Thymus (tissue), 11 donors: Measurements from ENCODE around the gene CDK2AP2. TPM values are rescaled to one million over a fixed set of nuclear protein-coding genes. Genes with fewer than 3 reads are reported as not detected.
"Not testable (repeated sequence)": the region's sequence is repeated elsewhere in the genome, so short reads cannot be mapped to it uniquely, and the experiment has no call there.

Experiments used
- DNase-seq, 9 donors: peaks; one replicate each; pipeline ENCODE4 v3.0.0-alpha.2; 2013; ENCODE audit warnings: low spot score in 9 of 9, low read depth in 6 of 9, missing footprints in 1 of 9
- H3K27ac ChIP-seq, 2 donors: one replicate each; pipeline ENCODE4 v1.5.1; 2013; ENCODE audit warnings: control low read depth in 1 of 2, low read depth in 1 of 2, low read length in 1 of 2, mild to moderate bottlenecking in 1 of 2, moderate library complexity in 1 of 2
- H3K27me3 ChIP-seq, 2 donors: one replicate each; pipeline ENCODE4 v1.5.1; 2013; ENCODE audit warnings: low read length in 1 of 2; ENCODE audit not compliant: control insufficient read depth in 2 of 2, insufficient read depth in 1 of 2
- H3K36me3 ChIP-seq, 2 donors: one replicate each; pipeline ENCODE4 v1.5.1; 2013; ENCODE audit warnings: low read length in 1 of 2, mild to moderate bottlenecking in 1 of 2, moderate library complexity in 1 of 2; ENCODE audit not compliant: control insufficient read depth in 2 of 2, insufficient read depth in 2 of 2
- H3K4me1 ChIP-seq, 2 donors: one replicate each; pipeline ENCODE4 v1.5.1; 2013; ENCODE audit warnings: low read length in 2 of 2; ENCODE audit not compliant: control insufficient read depth in 2 of 2, insufficient read depth in 2 of 2
- H3K4me3 ChIP-seq, 2 donors: one replicate each; pipeline ENCODE4 v1.5.1; 2013; ENCODE audit warnings: low read length in 2 of 2, control low read depth in 1 of 2, mild to moderate bottlenecking in 1 of 2
- H3K9me3 ChIP-seq, 2 donors: one replicate each; pipeline ENCODE4 v1.5.1; 2013; ENCODE audit warnings: low read length in 1 of 2, mild to moderate bottlenecking in 1 of 2; ENCODE audit not compliant: control insufficient read depth in 2 of 2, insufficient read depth in 1 of 2
- WGBS: extraction: QIAGEN DNeasy Blood & Tissue Kit; methylation state at CpG from one replicate; pipeline ENCODE4 v1.1.7; 2013; 5-methylcytosine and 5-hydroxymethylcytosine counted together
- polyA plus RNA-seq: library from polyadenylated mRNA; stranded (reverse); fragments of 200-250 nt; gene quantifications from one replicate; pipeline ENCODE4 v1.2.3, GENCODE V29; 2013
- total RNA-seq: library from RNA; stranded (reverse); fragments of 120-200 nt; gene quantifications from one replicate; pipeline ENCODE4 v1.2.4, GENCODE V29; 2013
- donor health status: healthy.

CDK2AP2 gene
- total and polyA plus RNA-seq, 2 donors: 31.4 to 51.2 TPM

DNA sequence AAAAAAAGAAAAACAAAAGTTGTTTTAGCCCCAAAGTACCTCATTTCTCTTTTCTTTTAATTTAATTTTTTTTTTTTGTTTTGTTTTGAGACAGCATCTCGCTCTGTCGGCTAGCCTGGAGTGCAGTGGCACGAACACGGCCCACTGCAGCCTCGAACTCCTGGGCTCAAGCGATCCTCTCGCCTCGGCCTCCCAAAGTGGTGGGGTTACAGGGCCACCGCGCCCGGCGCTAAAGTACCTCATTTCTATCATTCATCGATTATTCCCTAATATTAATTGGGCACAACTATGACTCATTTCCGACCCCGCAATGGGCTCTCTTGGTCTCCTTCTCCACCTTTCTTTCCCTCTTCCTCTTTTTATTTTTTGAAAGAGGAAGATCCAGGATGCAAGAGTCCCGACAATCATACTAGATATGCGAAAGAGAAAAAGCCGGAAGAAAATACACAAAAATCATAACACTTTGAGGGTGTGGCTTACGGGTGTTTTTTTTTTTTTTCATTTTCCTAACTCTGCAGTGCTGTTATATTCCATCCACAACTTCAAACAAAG, 25.6 kb downstream of the CDK2AP2 start:
- peak overlapping the region; percentile 93 to 100 for H3K27ac ChIP-seq
- WGBS: 40% methylated on average over 19 of the region's 19 CpGs
- peaks cover 0 to 9% of the 10 kb centered on the region in 2 donors for H3K9me3 ChIP-seq
- no peaks in the 10 kb centered on the region for H3K27me3 ChIP-seq
- peaks cover 17 to 44% of the 10 kb centered on the region in 2 donors for H3K4me1 ChIP-seq
- peak overlapping the region; percentile 44 to 71 for H3K4me3 ChIP-seq
- peaks cover 4 to 11% of the 10 kb centered on the region in 2 donors for H3K36me3 ChIP-seq
- peak in 1 of 9 donors; percentile 50 for DNase-seq

GRCh38 chr11:67477344-67478050, 30.5 kb downstream of the CDK2AP2 start:
- H3K27me3 ChIP-seq, H3K4me1 ChIP-seq, H3K36me3 ChIP-seq, H3K27ac ChIP-seq, H3K4me3 ChIP-seq, H3K9me3 ChIP-seq, DNase-seq: not testable (repeated sequence)
- 95% methylated on average over 12 of the region's 16 CpGs for WGBS

- H3K27ac ChIP-seq, DNase-seq, H3K9me3 ChIP-seq, H3K4me1 ChIP-seq, H3K4me3 ChIP-seq, H3K36me3 ChIP-seq, H3K27me3 ChIP-seq: not testable (repeated sequence)
- WGBS: 96% methylated on average over 10 of the region's 10 CpGs
Measured at GRCh38 chr11:67476692-67477091, 31.3 kb downstream of the CDK2AP2 start.

DNA sequence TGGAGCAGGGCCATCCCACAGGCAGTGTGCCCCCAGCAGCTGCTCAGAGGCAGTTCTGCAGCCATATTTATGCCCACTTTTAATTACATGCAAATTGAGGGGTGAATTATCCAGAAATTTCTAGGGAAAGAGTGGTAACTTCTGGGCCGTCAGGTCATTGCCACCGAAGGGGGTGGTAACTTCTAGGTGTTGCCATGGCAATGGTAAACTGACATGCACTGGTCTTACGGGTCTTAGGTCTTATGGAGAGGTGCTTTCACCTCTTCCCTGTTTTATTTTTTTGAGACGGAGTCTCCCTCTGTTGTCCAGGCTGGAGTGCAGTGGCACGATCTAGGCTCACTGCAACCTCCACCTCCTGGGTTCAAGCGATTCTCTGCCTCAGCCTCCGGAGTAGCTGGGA, 35.1 kb downstream of the CDK2AP2 start:
- Histone ChIP-seq H3K27ac (no peak overlapping the region), H3K27me3 (no peaks in the 10 kb centered on the region), H3K4me3 (no peak overlapping the region), H3K36me3 (no peaks in the 10 kb centered on the region), H3K9me3 (peaks cover 0 to 3% of the 10 kb centered on the region in 2 donors), H3K4me1 (peaks cover 8 to 15% of the 10 kb centered on the region in 2 donors)
- 93% methylated on average over 7 of the region's 7 CpGs for WGBS
- DNase-seq: no peak

DNA sequence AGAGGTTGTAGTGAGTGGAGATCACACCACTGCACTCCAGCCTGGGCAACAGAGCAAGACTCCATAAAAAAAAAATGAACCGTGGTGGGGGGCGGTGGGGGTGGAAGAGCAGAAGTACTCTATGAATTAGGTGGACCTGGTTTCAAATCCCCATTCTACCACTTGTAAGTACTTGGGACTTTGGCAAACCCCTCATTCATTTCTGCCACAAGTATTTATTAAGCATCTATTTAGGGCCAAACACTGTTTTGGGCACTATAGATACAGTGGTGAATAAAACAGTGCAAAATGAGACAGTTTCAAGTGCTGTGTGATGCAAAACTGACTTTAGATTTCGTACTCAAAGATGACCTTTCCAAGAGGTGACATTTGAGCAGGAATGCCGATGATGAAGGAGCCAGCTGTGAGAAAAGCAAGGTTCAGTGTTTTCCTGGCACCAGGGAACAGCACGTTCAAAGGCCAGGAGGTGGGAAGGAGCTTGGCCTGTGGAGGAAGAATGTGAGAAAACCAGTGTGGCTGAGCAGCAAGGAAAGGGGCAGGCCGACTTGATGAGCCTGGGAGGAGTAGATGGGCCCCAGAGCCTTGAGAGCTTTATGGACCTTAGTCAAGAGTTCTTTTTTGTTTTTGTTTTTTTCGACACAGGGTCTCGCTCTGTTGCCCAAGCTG, 37.5 kb downstream of the CDK2AP2 start:
- H3K4me3 ChIP-seq: no peak overlapping the region
- DNase-seq: no peak
- WGBS: 96% methylated on average over 8 of the region's 8 CpGs
- H3K9me3 ChIP-seq: no peaks in the 10 kb centered on the region
- H3K4me1 ChIP-seq: peaks cover 22 to 39% of the 10 kb centered on the region in 2 donors
- peaks cover 6 to 7% of the 10 kb centered on the region in 2 donors for H3K36me3 ChIP-seq
- no peak overlapping the region for H3K27ac ChIP-seq
- no peaks in the 10 kb centered on the region for H3K27me3 ChIP-seq

- DNase-seq: no peak
- Histone ChIP-seq H3K27ac (peak overlapping the region; percentile 69 to 83), H3K4me1 (peaks cover 26 to 46% of the 10 kb centered on the region in 2 donors), H3K9me3 (peaks cover 0 to 7% of the 10 kb centered on the region in 2 donors), H3K27me3 (no peaks in the 10 kb centered on the region), H3K36me3 (peaks cover 6 to 7% of the 10 kb centered on the region in 2 donors), H3K4me3 (peak overlapping the region; percentile 59 to 95)
- WGBS: 25% methylated on average over 9 of the region's 9 CpGs
Measured at GRCh38 chr11:67469508-67469811, 38.5 kb downstream of the CDK2AP2 start.

- Histone ChIP-seq H3K4me3 (peak within 1 kb of the TSS; percentile 66 to 95), H3K9me3 (peaks cover 0 to 7% of the 10 kb centered on the region in 2 donors), H3K4me1 (peaks cover 31 to 52% of the 10 kb centered on the region in 2 donors), H3K27me3 (no peaks in the 10 kb centered on the region), H3K36me3 (peaks cover 6 to 7% of the 10 kb centered on the region in 2 donors), H3K27ac (peak within 1 kb of the TSS; percentile 80 to 83)
- WGBS: under 1% methylated on average over 76 of the region's 76 CpGs
- peak in 7 of 9 donors; percentile 75 to 94 (median 86) for DNase-seq
Measured at GRCh38 chr11:67468759-67469507, 39.0 kb downstream of the CDK2AP2 start, which contains the start of gene TMEM134. Gene TMEM134, minus strand, starts transcription at chr11:67469251. Its CDS starts 59 bp downstream, at chr11:67469192.

DNA sequence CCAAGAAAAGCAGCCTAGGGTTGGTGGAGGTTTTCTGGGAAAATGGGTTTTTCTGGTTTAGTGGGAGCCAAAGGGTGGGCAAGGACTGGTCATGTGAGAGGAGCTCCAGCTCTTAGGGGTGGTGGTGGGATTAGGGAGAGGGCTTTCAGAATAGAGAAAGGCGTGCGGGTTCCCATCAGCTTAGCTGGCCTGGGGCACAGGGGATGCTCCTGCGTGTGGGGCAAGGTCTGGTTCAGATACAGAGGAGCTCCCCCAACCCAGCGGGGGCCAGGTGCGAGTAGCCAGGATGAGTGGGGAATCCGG, 39.6 kb downstream of the CDK2AP2 start:
- Histone ChIP-seq H3K27me3 (no peaks in the 10 kb centered on the region), H3K4me1 (peaks cover 33 to 57% of the 10 kb centered on the region in 2 donors), H3K27ac (peak overlapping the region; percentile 62 to 80), H3K36me3 (peaks cover 6 to 7% of the 10 kb centered on the region in 2 donors), H3K9me3 (peaks cover 0 to 7% of the 10 kb centered on the region in 2 donors), H3K4me3 (peak overlapping the region; percentile 66 to 95)
- WGBS: 7% methylated on average over 6 of the region's 6 CpGs
- no peak for DNase-seq
